Parathyroid adenoma (tissue), 2 donors: ENCODE data around the gene SLC7A5.

ENCODE experiments used
- H2AFZ ChIP-seq: fragments of 300-600 bp; sonication (generic); one replicate; pipeline ENCODE4 v1.7.0; 2017; ENCODE audit warnings: antibody characterized with exemption, mild to moderate bottlenecking
- H3K27ac ChIP-seq: fragments of 300-600 bp; sonication (generic); one replicate; pipeline ENCODE4 v1.7.0; 2017
- H3K27me3 ChIP-seq: fragments of 300-600 bp; sonication (generic); one replicate; pipeline ENCODE4 v1.7.0; 2017; ENCODE audit warnings: low read length; ENCODE audit not compliant: control insufficient read depth, insufficient read depth
- H3K36me3 ChIP-seq: fragments of 300-600 bp; sonication (generic); one replicate; pipeline ENCODE4 v1.7.0; 2017; ENCODE audit warnings: low read length; ENCODE audit not compliant: control insufficient read depth, insufficient read depth
- H3K4me1 ChIP-seq: fragments of 300-600 bp; sonication (generic); one replicate; pipeline ENCODE4 v1.7.0; 2017; ENCODE audit warnings: control low read depth
- H3K4me2 ChIP-seq: fragments of 300-600 bp; sonication (generic); one replicate; pipeline ENCODE4 v1.7.0; 2017; ENCODE audit warnings: low read length
- H3K4me3 ChIP-seq: fragments of 300-600 bp; sonication (generic); one replicate; pipeline ENCODE4 v1.7.0; 2017; ENCODE audit warnings: low read depth, low read length
- H3K79me2 ChIP-seq: fragments of 300-600 bp; sonication (generic); one replicate; pipeline ENCODE4 v1.7.0; 2017; ENCODE audit warnings: control low read depth
- H3K9ac ChIP-seq: fragments of 300-600 bp; sonication (generic); one replicate; pipeline ENCODE4 v1.7.0; 2017; ENCODE audit warnings: mild to moderate bottlenecking
- H3K9me3 ChIP-seq: fragments of 300-600 bp; sonication (generic); one replicate; pipeline ENCODE4 v1.7.0; 2017; ENCODE audit warnings: low read length; ENCODE audit not compliant: control insufficient read depth
- TF ChIP-seq, protein P1 (sequence below): fragments of 300-600 bp; sonication (generic); IDR thresholded peaks from one replicate; pipeline ENCODE4 v1.7.0; 2017; ENCODE audit warnings: antibody characterized with exemption, mild to moderate bottlenecking
- donor health status: primary hyperparathyroidism.

SLC7A5 gene

DNA sequence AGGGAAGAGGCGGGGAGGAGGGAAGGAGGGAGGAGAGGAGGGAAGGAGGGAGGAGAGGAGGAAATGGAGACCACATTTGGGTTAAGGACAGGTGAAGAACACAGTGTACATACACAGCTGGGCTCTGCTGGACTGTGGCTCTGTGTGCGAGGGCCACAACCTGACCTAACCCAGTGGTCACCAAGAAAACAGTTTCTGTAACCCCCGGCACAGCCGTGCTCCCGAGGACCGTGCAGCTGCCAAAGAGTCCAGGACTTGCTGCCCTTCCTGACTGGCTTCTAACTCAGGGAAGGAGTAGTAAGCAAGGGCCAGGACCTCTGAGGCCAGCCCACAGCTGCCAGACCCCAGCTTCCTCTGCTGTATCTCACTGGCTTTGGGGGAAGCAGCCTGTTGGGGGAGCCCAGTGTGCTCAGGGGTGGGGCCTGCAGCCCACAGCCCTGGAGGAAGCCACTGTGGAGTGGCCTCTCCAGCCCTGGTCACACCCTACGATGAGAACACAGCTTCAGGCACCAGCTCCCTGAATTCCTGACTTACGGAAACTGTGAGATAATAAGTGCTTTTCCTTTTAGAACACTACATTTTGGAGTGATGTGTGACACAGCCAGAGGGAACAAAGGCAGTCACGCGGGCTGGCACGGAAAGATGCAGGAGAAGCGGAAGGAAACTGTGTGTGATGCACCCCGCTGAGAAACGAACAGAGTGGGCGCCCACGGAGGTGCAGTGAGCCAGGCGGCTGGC, 32.3 kb downstream of the SLC7A5 start:
- Histone ChIP-seq H3K9ac (no peak overlapping the region), H3K4me2 (no peak overlapping the region), H3K9me3 (no peaks in the 10 kb centered on the region), H3K79me2 (no peaks in the 10 kb centered on the region), H3K36me3 (no peaks in the 10 kb centered on the region), H3K27me3 (no peaks in the 10 kb centered on the region), H3K4me3 (no peak overlapping the region), H2AFZ (no peak overlapping the region), H3K4me1 (no peaks in the 10 kb centered on the region), H3K27ac (no peak overlapping the region)
- TF ChIP-seq, protein P1, sequence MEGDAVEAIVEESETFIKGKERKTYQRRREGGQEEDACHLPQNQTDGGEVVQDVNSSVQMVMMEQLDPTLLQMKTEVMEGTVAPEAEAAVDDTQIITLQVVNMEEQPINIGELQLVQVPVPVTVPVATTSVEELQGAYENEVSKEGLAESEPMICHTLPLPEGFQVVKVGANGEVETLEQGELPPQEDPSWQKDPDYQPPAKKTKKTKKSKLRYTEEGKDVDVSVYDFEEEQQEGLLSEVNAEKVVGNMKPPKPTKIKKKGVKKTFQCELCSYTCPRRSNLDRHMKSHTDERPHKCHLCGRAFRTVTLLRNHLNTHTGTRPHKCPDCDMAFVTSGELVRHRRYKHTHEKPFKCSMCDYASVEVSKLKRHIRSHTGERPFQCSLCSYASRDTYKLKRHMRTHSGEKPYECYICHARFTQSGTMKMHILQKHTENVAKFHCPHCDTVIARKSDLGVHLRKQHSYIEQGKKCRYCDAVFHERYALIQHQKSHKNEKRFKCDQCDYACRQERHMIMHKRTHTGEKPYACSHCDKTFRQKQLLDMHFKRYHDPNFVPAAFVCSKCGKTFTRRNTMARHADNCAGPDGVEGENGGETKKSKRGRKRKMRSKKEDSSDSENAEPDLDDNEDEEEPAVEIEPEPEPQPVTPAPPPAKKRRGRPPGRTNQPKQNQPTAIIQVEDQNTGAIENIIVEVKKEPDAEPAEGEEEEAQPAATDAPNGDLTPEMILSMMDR, result no peak

DNA sequence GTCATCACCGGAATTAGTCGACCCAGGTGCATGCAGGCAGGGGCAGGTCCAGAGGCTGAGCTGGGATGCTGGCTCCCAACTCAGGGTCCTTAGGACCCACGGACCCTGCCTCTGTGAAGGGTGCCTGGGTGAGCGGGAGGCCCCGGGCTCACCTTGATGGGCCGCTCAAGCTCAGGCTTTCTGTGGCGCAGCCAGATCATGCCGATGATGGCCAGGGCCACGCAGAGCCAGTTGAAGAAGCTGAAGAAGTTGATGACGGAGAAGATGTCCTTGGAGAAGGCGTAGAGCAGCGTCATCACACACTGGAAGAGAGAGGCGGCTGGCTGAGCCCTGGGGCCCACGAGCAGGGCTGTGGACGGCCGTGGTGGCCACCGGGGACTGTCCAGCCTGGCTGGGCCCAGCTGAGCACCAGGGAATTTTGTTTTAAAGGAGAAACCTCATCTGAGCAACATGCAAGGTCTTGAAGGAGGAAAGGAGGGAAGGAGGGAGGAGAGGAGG, 32.9 kb downstream of the SLC7A5 start:
- H3K79me2 ChIP-seq, result no peaks in the 10 kb centered on the region
- no peaks in the 10 kb centered on the region for H3K27me3 ChIP-seq
- no peaks in the 10 kb centered on the region for H3K9me3 ChIP-seq
- no peaks in the 10 kb centered on the region for H3K4me1 ChIP-seq
- no peaks in the 10 kb centered on the region for H3K36me3 ChIP-seq
- TF ChIP-seq, protein P1, result no peak
- no peak overlapping the region for H3K4me3 ChIP-seq
- H2AFZ ChIP-seq, result no peak overlapping the region
- no peak overlapping the region for H3K9ac ChIP-seq
- H3K27ac ChIP-seq, result no peak overlapping the region
- H3K4me2 ChIP-seq, result no peak overlapping the region

GRCh38 chr16:87835882-87836331, 33.4 kb downstream of the SLC7A5 start:
- H3K36me3 ChIP-seq, result no peaks in the 10 kb centered on the region

GRCh38 chr16:87834668-87835473, 34.4 kb downstream of the SLC7A5 start:
- Histone ChIP-seq H3K27ac (no peak overlapping the region), H3K4me2 (no peak overlapping the region), H3K36me3 (no peaks in the 10 kb centered on the region), H3K4me1 (no peaks in the 10 kb centered on the region), H3K9me3 (no peaks in the 10 kb centered on the region), H3K27me3 (no peaks in the 10 kb centered on the region), H3K4me3 (no peak overlapping the region), H2AFZ (no peak overlapping the region), H3K79me2 (no peaks in the 10 kb centered on the region), H3K9ac (no peak overlapping the region)
- TF ChIP-seq, protein P1, result no peak

More at GRCh38 chr16:87835882-87836331, 33.4 kb downstream of the SLC7A5 start:
- TF ChIP-seq, protein P1, result no peak
- no peaks in the 10 kb centered on the region for H3K27me3 ChIP-seq
- H3K9me3 ChIP-seq, result no peaks in the 10 kb centered on the region
- no peaks in the 10 kb centered on the region for H3K4me1 ChIP-seq
- H3K4me2 ChIP-seq, result no peak overlapping the region
- no peak overlapping the region for H3K4me3 ChIP-seq
- H3K79me2 ChIP-seq, result no peaks in the 10 kb centered on the region
- no peak overlapping the region for H3K9ac ChIP-seq
- no peak overlapping the region for H3K27ac ChIP-seq
- no peak overlapping the region for H2AFZ ChIP-seq
